ENCODE data around the gene MEAK7. TPM values are rescaled to one million over a fixed set of nuclear protein-coding genes. Genes with fewer than 3 reads are reported as not detected.

Gene MEAK7
- total and polyA plus RNA-seq, 2 of the 8 experiments (the other 6 are each of a cell fraction or from before 2014, with no cell fraction given): 9.6 to 19.6 TPM

DNA sequence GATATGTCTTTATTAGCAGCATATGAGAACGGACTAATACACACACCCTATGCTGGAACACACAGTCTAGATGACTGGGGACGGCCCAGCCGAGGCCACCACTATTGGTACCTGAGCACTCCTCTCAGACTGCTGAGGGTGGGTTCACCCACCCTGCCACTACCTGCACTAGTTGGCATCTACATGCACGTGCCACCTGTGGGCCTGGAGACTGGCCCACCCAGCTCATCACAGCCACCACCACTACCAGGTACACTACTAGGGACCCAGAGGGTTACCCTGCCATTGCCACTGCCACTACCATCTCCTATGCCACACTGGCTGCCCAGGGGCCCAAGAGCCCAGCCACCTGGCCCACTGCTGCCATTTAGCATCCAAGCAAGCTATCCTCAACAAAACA lies 32.5 kb downstream of the MEAK7 start:
- Histone ChIP-seq H3K4me1 (replicated peaks in 1 of 4; ENCODE audit: control insufficient read depth in 3 of 4, insufficient read depth in 4 of 4, low read length in 3 of 4) (no peaks in the 10 kb centered on the region), H3K9ac (replicated peaks in 1 of 4; ENCODE audit: extremely low read depth in 1 of 4, low read depth in 3 of 4, low read length in 3 of 4) (no peak overlapping the region), H3K79me2 (ENCODE audit: control insufficient read depth in 1 of 2, insufficient read depth in 2 of 2, low read length in 2 of 2) (no peaks in the 10 kb centered on the region), H2BK20ac (ENCODE audit: low read length) (no peak overlapping the region), H3K23ac (ENCODE audit: insufficient read length) (no peak overlapping the region), H2BK120ac (replicated peaks; ENCODE audit: low read depth, low read length) (no peak overlapping the region), H4K5ac (ENCODE audit: insufficient read length, low read depth, low read length) (no peak overlapping the region), H3K27ac (ENCODE audit: low read depth, low read length) (no peak overlapping the region), H3K36me3 (ENCODE audit: control insufficient read depth in 2 of 4, insufficient read depth in 4 of 4, low read length in 3 of 4) (peaks cover 0 to 9% (median 3%) of the 10 kb centered on the region in 4 experiments; a peak in 2 of 8 replicates), H3K27me3 (replicated peaks in 1 of 4; ENCODE audit: control insufficient read depth in 3 of 4, extremely low read depth in 1 of 4, insufficient read depth in 3 of 4, low read length in 3 of 4) (no peaks in the 10 kb centered on the region), H4K91ac (replicated peaks; ENCODE audit: insufficient read length, low read length) (no peak overlapping the region), H3K79me1 (ENCODE audit: low read depth, low read length) (no peaks in the 10 kb centered on the region; the same call in 1 of the 2 replicates), H3K14ac (ENCODE audit: insufficient read length) (no peak overlapping the region), H4K8ac (ENCODE audit: extremely low read depth, insufficient read depth, low read length) (no peak overlapping the region), H3K18ac (ENCODE audit: extremely low read depth, low read length) (no peak overlapping the region), H2BK12ac (ENCODE audit: low read depth, low read length) (no peak overlapping the region), H3K56ac (replicated peaks; ENCODE audit: insufficient read length, low read depth, low read length) (no peak overlapping the region), H3K9me3 (ENCODE audit: insufficient read depth in 2 of 2, low read depth in 1 of 2, low read length in 1 of 2) (peaks cover 16 to 18% of the 10 kb centered on the region in 2 experiments), H3K4me2 (ENCODE audit: insufficient read depth in 1 of 2, low read depth in 2 of 2, low read length in 2 of 2) (no peak overlapping the region), H3K4ac (replicated peaks; ENCODE audit: insufficient read length, low read depth, low read length) (no peak overlapping the region), H2BK15ac (ENCODE audit: low read length) (no peak overlapping the region), H2BK5ac (ENCODE audit: low read depth, low read length) (no peak overlapping the region), H4K20me1 (replicated peaks in 1 of 2; ENCODE audit: control insufficient read depth in 1 of 2, insufficient read depth in 2 of 2, low read length in 2 of 2) (no peaks in the 10 kb centered on the region), H3K4me3 (ENCODE audit: extremely low read depth in 1 of 4, insufficient read depth in 2 of 4, low read depth in 3 of 4, low read length in 4 of 4) (no peak overlapping the region), H2AK5ac (ENCODE audit: low read depth, low read length) (no peak overlapping the region), H2AFZ (ENCODE audit: low read length) (no peak overlapping the region), H3K23me2 (ENCODE audit: low read depth, low read length) (no peaks in the 10 kb centered on the region; the same call in 1 of the 2 replicates)
- FAIRE-seq: no peak
- TF ChIP-seq, protein P1, sequence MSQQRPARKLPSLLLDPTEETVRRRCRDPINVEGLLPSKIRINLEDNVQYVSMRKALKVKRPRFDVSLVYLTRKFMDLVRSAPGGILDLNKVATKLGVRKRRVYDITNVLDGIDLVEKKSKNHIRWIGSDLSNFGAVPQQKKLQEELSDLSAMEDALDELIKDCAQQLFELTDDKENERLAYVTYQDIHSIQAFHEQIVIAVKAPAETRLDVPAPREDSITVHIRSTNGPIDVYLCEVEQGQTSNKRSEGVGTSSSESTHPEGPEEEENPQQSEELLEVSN (IDR thresholded peaks at IDR 0.05): no peak
- TF ChIP-seq KDM5A (IDR thresholded peaks at IDR 0.05; ENCODE audit: low read length) (no peak), NANOG (IDR thresholded peaks at IDR 0.05; ENCODE audit: insufficient read depth, low read depth, low read length, poor library complexity, severe bottlenecking) (no peak), EP300 (IDR thresholded peaks at IDR 0.05; ENCODE audit: borderline replicate concordance in 1 of 2, low read depth in 2 of 2, low read length in 2 of 2) (no peak)
- 91% methylated on average over 4 of the region's 4 CpGs; no CpG with 5 or more reads in 1 of the 2 experiments for WGBS, 2 experiments (ENCODE audit: extremely low coverage in 1 of 2, insufficient coverage in 1 of 2, insufficient read length in 1 of 2, insufficient replicate concordance in 2 of 2, low coverage in 1 of 2, low lambda C conversion rate in 2 of 2, missing lambda C conversion rate in 1 of 2)
- POLR2A ChIA-PET (ENCODE audit: partially characterized antibody): no interaction called here
- DNase-seq (ENCODE audit: low read depth in 1 of 2, low spot score in 2 of 2): no peak
- CTCF ChIA-PET (ENCODE audit: partially characterized antibody): interaction anchor here (1.2 kb wide), 1 partner anchor 9 kb away, joined by 3 read pairs; no protein-coding TSS in a partner anchor
